ENCODE data around the gene S100B.

DNA sequence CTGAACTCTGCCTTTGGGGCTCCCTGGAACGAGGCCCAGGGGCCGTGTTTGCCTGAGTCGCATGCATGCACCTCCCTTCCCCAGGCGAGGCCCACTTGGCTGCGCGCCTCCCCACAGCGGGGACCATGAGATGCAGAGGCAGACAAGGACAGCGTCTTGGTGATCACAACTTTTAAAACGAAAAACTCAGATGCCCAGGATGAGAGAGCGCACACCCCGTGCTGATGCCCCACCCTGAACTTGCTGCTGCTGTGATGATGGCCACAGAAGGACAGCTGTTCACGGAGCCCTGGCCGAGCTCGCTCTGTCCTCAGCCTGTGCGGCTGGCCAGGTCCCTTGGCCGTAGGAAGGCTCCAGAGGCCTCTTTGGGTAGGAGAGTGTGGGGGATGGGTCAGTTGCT, 19.2 kb upstream of the S100B start:
- TF ChIP-seq CTCF (IDR thresholded peaks at IDR 0.05; ENCODE audit: borderline replicate concordance, extremely low read depth, low read length, poor library complexity, severe bottlenecking), result no peak
- no peak for TF ChIP-seq EZH2 (IDR thresholded peaks at IDR 0.05; ENCODE audit: borderline replicate concordance, low read depth, low read length, severe bottlenecking)

Data from DND-41 (cell line).